ENCODE results near the gene AGPS.
"Not testable (repeated sequence)": the region's sequence is repeated elsewhere in the genome, so short reads cannot be mapped to it uniquely, and the experiment has no call there.

The AGPS gene

DNA sequence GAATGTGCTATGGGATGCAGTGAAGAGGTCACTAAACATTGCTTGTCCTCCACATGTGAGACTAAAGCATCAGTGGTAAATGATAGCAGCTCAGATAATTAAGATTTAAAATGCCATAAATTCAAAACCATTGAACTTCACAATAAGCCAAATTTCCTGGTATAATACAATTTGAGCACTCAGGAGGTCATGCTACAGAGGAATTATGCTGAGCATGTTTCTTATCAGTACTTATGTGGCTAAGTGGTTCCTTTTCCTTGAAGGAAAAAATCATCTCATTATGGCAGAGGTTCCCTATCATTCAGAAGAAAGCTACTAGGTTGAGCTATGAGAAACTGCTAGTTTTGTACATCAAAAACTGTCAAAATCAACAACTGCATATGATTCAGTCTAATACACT lies 156.6 kb downstream of the AGPS start:
- no peak for DNase-seq (ENCODE audit: low read depth)
- TF ChIP-seq, protein P1, sequence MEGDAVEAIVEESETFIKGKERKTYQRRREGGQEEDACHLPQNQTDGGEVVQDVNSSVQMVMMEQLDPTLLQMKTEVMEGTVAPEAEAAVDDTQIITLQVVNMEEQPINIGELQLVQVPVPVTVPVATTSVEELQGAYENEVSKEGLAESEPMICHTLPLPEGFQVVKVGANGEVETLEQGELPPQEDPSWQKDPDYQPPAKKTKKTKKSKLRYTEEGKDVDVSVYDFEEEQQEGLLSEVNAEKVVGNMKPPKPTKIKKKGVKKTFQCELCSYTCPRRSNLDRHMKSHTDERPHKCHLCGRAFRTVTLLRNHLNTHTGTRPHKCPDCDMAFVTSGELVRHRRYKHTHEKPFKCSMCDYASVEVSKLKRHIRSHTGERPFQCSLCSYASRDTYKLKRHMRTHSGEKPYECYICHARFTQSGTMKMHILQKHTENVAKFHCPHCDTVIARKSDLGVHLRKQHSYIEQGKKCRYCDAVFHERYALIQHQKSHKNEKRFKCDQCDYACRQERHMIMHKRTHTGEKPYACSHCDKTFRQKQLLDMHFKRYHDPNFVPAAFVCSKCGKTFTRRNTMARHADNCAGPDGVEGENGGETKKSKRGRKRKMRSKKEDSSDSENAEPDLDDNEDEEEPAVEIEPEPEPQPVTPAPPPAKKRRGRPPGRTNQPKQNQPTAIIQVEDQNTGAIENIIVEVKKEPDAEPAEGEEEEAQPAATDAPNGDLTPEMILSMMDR (IDR thresholded peaks at IDR 0.05; ENCODE audit: insufficient read depth, low read depth, low read length, missing control alignments) = no peak
- no peak overlapping the region for H3K4me3 ChIP-seq (ENCODE audit: low read length)

DNA sequence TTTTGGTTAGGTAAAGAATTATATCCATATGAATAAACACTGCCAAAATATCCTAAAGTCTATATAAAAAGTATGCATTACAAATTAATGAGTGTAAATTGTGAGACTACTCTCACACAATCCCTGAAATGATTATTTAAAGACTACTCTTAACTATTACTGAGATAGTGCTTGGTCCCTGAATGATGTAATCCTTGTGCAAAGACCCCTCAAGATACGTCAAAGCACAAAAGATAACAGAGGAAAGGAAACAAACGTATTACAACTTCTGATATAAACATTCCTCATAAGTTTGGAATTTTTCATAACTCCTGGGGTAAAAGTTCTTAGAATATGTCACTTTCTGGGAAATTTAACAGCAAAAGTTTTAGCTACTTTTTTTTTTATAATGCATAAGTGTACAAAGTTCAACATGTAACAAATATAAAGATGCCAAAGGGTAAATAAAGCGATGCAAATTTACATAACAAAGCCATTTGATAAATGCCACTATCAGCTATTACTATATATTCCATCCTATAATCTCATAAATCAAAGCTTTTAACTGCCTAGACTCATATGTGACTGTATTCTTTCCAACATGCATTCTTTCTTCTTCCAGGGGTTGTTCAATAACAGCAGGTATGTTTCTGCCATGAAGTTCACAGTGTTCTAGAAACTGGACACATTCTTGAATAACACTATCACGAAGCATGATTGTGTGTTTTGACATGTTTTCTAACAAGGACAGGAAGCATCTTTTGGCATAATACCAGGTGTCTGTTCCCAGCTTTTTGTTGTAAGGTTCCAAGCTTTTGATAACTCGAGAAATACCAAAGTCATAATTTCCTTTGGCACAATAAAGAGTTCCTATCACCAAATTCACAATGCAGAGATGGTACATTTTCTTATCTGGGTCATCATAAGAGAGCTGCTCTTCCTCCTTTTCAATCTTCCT lies 158.0 kb downstream of the AGPS start:
- no peak for DNase-seq (ENCODE audit: low read depth)
- H3K4me3 ChIP-seq (ENCODE audit: low read length) = no peak overlapping the region
- TF ChIP-seq, protein P1 (IDR thresholded peaks at IDR 0.05; ENCODE audit: insufficient read depth, low read depth, low read length, missing control alignments) = no peak

DNA sequence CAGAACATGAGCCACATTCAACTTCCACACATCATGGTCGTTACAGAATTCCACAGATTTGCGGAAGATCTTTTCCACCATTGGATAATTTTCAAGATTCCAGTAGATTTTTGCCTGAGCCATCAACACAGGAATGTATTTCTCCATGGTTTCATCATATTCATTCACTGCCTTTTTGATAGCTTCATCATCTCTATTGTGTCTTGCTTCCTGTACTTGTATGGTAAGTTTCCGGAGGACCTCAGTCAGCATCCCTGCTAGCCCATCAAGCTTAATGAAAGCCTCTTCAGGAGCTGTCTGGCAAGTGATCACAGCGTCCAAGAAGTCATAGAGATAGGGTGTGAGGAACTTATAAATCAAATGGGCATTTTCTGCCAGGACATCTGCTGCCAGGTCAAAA lies 158.8 kb downstream of the AGPS start:
- DNase-seq (ENCODE audit: low read depth); H3K4me3 ChIP-seq (ENCODE audit: low read length): not testable (repeated sequence)

GRCh38 chr2:177551989-177552421 lies 159.4 kb downstream of the AGPS start:
- peak overlapping the region; percentile 93 for H3K4me3 ChIP-seq (ENCODE audit: low read length)
- TF ChIP-seq, protein P1 (IDR thresholded peaks at IDR 0.05; ENCODE audit: insufficient read depth, low read depth, low read length, missing control alignments) = no peak
- DNase-seq (ENCODE audit: low read depth) = no peak

DNA sequence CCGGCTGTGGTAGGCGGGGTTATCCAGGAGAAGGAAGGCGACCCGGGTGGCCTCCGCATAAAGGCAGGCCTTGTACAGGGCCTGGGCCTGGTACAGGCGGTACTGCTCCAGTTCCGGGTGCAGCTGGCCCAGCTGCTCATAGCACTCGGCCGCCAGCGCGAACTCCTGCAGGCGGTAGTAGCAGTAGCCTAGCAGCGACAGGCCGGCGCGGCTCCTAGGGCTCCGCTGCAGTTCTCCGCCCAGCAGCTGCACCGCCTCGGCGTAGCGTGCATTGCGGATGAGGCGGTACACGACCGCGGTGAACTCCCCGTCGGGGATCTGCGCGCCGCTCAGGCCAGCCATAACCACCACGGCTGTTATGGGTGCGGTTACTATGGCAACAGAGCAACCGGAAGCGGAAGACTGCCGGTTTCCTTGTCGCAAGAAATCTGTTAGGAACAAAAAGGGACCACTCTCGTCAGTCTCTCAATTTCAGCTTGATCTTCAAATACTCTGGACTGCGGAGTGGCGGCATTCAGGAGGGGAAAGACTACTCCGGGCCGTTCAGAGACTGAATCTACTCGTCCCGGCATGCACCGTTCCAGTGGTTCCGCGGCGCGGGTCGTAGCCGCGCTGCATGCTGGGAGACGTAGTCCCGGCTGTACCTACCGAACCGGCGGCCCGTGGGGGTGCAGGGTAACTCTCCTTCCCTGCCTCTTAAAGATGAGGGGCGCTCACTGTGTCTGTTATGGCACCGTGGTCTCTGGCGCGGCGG lies 160.0 kb downstream of the AGPS start:
- peak overlapping the region; percentile 93 for H3K4me3 ChIP-seq (ENCODE audit: low read length)
- TF ChIP-seq, protein P1 (IDR thresholded peaks at IDR 0.05; ENCODE audit: insufficient read depth, low read depth, low read length, missing control alignments) = no peak
- peak; percentile 89 for DNase-seq (ENCODE audit: low read depth)

GRCh38 chr2:177553176-177553884 lies 160.8 kb downstream of the AGPS start:
- peak; percentile 39 for DNase-seq (ENCODE audit: low read depth)
- peak overlapping the region; percentile 93 for H3K4me3 ChIP-seq (ENCODE audit: low read length)
- TF ChIP-seq, protein P1 (IDR thresholded peaks at IDR 0.05; ENCODE audit: insufficient read depth, low read depth, low read length, missing control alignments) = no peak

GRCh38 chr2:177554365-177554764 lies 161.8 kb downstream of the AGPS start:
- DNase-seq (ENCODE audit: low read depth) = peak; percentile 44
- no peak overlapping the region for H3K4me3 ChIP-seq (ENCODE audit: low read length)
- TF ChIP-seq, protein P1 (IDR thresholded peaks at IDR 0.05; ENCODE audit: insufficient read depth, low read depth, low read length, missing control alignments) = no peak
